ENCODE results near the gene LDB2.
"Not testable (repeated sequence)": the region's sequence is repeated elsewhere in the genome, so short reads cannot be mapped to it uniquely, and the experiment has no call there.

Gene LDB2

GRCh38 chr4:16569790-16570189 is 328.7 kb downstream of the LDB2 start:
- CTCF ChIA-PET, result no interaction called here

GRCh38 chr4:16557316-16557715 is 341.1 kb downstream of the LDB2 start:
- CTCF ChIA-PET; DNase-seq (ENCODE audit: low spot score); H3K27ac ChIP-seq; POLR2A ChIA-PET (ENCODE audit: low non-redundant PET): not testable (repeated sequence)

More at GRCh38 chr4:16569790-16570189, 328.7 kb downstream of the LDB2 start:
- POLR2A ChIA-PET (ENCODE audit: low non-redundant PET), result no interaction called here
- TF ChIP-seq CTCF (conservative IDR thresholded peaks at IDR 0.05; ENCODE audit: low read depth), result no peak
- H3K27ac ChIP-seq, result no peak overlapping the region
- DNase-seq (ENCODE audit: low spot score), result no peak

GRCh38 chr4:16555156-16555555 is 343.3 kb downstream of the LDB2 start:
- H3K27ac ChIP-seq, result no peak overlapping the region
- POLR2A ChIA-PET (ENCODE audit: low non-redundant PET), result no interaction called here
- DNase-seq (ENCODE audit: low spot score), result no peak
- CTCF ChIA-PET, result interaction anchor here (0.7 kb wide), 1 partner anchor 456 kb away, joined by 3 read pairs; no protein-coding TSS in a partner anchor
- TF ChIP-seq CTCF (conservative IDR thresholded peaks at IDR 0.05; ENCODE audit: low read depth), result no peak

- ChIA-PET POLR2A (ENCODE audit: low non-redundant PET) (no interaction called here), CTCF (no interaction called here)
- no peak for DNase-seq (ENCODE audit: low spot score)
- TF ChIP-seq CTCF (conservative IDR thresholded peaks at IDR 0.05; ENCODE audit: low read depth), result no peak
- H3K27ac ChIP-seq, result no peak overlapping the region
These were observed 347.9 kb downstream of the LDB2 start for GRCh38 chr4:16550531-16550930.

GRCh38 chr4:16545656-16546055 is 352.8 kb downstream of the LDB2 start:
- ChIA-PET CTCF (no interaction called here), POLR2A (ENCODE audit: low non-redundant PET) (no interaction called here)
- DNase-seq (ENCODE audit: low spot score), result no peak
- no peak for TF ChIP-seq CTCF (conservative IDR thresholded peaks at IDR 0.05; ENCODE audit: low read depth)
- no peak overlapping the region for H3K27ac ChIP-seq

GRCh38 chr4:16544869-16545268 is 353.6 kb downstream of the LDB2 start:
- no peak for TF ChIP-seq CTCF (conservative IDR thresholded peaks at IDR 0.05; ENCODE audit: low read depth)
- no peak overlapping the region for H3K27ac ChIP-seq
- DNase-seq (ENCODE audit: low spot score), result no peak
- ChIA-PET POLR2A (ENCODE audit: low non-redundant PET) (no interaction called here), CTCF (no interaction called here)

- no peak overlapping the region for H3K27ac ChIP-seq
- TF ChIP-seq CTCF (conservative IDR thresholded peaks at IDR 0.05; ENCODE audit: low read depth), result no peak
- CTCF ChIA-PET, result no interaction called here
- no peak for DNase-seq (ENCODE audit: low spot score)
- POLR2A ChIA-PET (ENCODE audit: low non-redundant PET), result no interaction called here
These were observed 354.2 kb downstream of the LDB2 start for GRCh38 chr4:16544251-16544721.
